HUDEP-2 (cell line): ENCODE data around the gene MORN1.

ENCODE experiments used
- DNase-seq, 76 experiments: peaks; one replicate each; lab custom pipeline; 2025; ENCODE audit not compliant: unreplicated experiment in 76 of 76; lab: John Stamatoyannopoulos, UW

Gene MORN1

GRCh38 chr1:2405588-2406295 is 14.4 kb upstream of the MORN1 start:
- DNase-seq: no peak

- no peak for DNase-seq
Measured at GRCh38 chr1:2404890-2405511, 13.6 kb upstream of the MORN1 start.

- no peak for DNase-seq
Measured at GRCh38 chr1:2404142-2404889, 13.0 kb upstream of the MORN1 start.

- no peak for DNase-seq
Measured at GRCh38 chr1:2403273-2403672, 11.9 kb upstream of the MORN1 start.

- DNase-seq: no peak
Measured at GRCh38 chr1:2402420-2402819, 11.1 kb upstream of the MORN1 start.

GRCh38 chr1:2400950-2401649 is 9.7 kb upstream of the MORN1 start:
- DNase-seq: no peak

GRCh38 chr1:2400576-2400909 is 9.2 kb upstream of the MORN1 start:
- DNase-seq: no peak

- DNase-seq: no peak
Measured at GRCh38 chr1:2399890-2400575, 8.7 kb upstream of the MORN1 start.

GRCh38 chr1:2398871-2399270 is 7.5 kb upstream of the MORN1 start:
- no peak for DNase-seq

- no peak for DNase-seq
Measured at GRCh38 chr1:2397007-2397679, 5.8 kb upstream of the MORN1 start.

- peak in 39 of 76 experiments; percentile 2 to 48 (median 19) for DNase-seq
Measured at GRCh38 chr1:2396476-2396875, 5.1 kb upstream of the MORN1 start.

- no peak for DNase-seq
Measured at GRCh38 chr1:2396059-2396458, 4.7 kb upstream of the MORN1 start.

- DNase-seq: peak in 4 of 76 experiments; percentile 7 to 12 (median 10)
Measured at GRCh38 chr1:2395245-2395644, 3.9 kb upstream of the MORN1 start.

- no peak for DNase-seq
Measured at GRCh38 chr1:2394761-2395160, 3.4 kb upstream of the MORN1 start.

GRCh38 chr1:2394220-2394619 is 2.9 kb upstream of the MORN1 start:
- DNase-seq: no peak

GRCh38 chr1:2393471-2393877 is 2.1 kb upstream of the MORN1 start:
- DNase-seq: no peak

GRCh38 chr1:2392686-2393085 is 1.3 kb upstream of the MORN1 start:
- no peak for DNase-seq

- DNase-seq: peak in 1 of 76 experiments; percentile 12
Measured at GRCh38 chr1:2391931-2392509, 666 bp upstream of the MORN1 start.

GRCh38 chr1:2389644-2390043 is 1.7 kb downstream of the MORN1 start:
- DNase-seq: no peak
